Measurements from ENCODE around the gene KLF1. TPM values are rescaled to one million over a fixed set of nuclear protein-coding genes. Genes with fewer than 3 reads are reported as not detected.
"Not testable (repeated sequence)": the region's sequence is repeated elsewhere in the genome, so short reads cannot be mapped to it uniquely, and the experiment has no call there.

The KLF1 gene
- polyA plus RNA-seq, 3 donors: 0.27 to 0.59 (median 0.32) TPM

GRCh38 chr19:12899891-12900518 is 13.0 kb upstream of the KLF1 start:
- DNase-seq (ENCODE audit: extremely low read depth in 1 of 11, low read depth in 9 of 11, low spot score in 4 of 11): no peak

- no peak for DNase-seq (ENCODE audit: extremely low read depth in 1 of 11, low read depth in 9 of 11, low spot score in 4 of 11)
These were observed 9.5 kb upstream of the KLF1 start for GRCh38 chr19:12896460-12896859.

- no peak for DNase-seq (ENCODE audit: extremely low read depth in 1 of 11, low read depth in 9 of 11, low spot score in 4 of 11)
These were observed 6.6 kb upstream of the KLF1 start for GRCh38 chr19:12893582-12893981.

- no peak for DNase-seq (ENCODE audit: extremely low read depth in 1 of 11, low read depth in 9 of 11, low spot score in 4 of 11)
These were observed 4.6 kb upstream of the KLF1 start for GRCh38 chr19:12891553-12892021.

- DNase-seq (ENCODE audit: extremely low read depth in 1 of 11, low read depth in 9 of 11, low spot score in 4 of 11): peak; percentile 89 to 99 (median 96)
These were observed 4.0 kb upstream of the KLF1 start, which contains the start of gene GCDH for GRCh38 chr19:12890787-12891552. TSS of gene GCDH (plus strand) at chr19:12891160. CDS start at chr19:12891305, 145 bp downstream.

- DNase-seq (ENCODE audit: extremely low read depth in 1 of 11, low read depth in 9 of 11, low spot score in 4 of 11): not testable (repeated sequence)
These were observed 3.3 kb upstream of the KLF1 start for GRCh38 chr19:12890299-12890786.

GRCh38 chr19:12888006-12888603 is 1.1 kb upstream of the KLF1 start:
- DNase-seq (ENCODE audit: extremely low read depth in 1 of 11, low read depth in 9 of 11, low spot score in 4 of 11): no peak

GRCh38 chr19:12886651-12886968 is 391 bp downstream of the KLF1 start:
- DNase-seq (ENCODE audit: extremely low read depth in 1 of 11, low read depth in 9 of 11, low spot score in 4 of 11): no peak

GRCh38 chr19:12885749-12886650 is 1.0 kb downstream of the KLF1 start:
- DNase-seq (ENCODE audit: extremely low read depth in 1 of 11, low read depth in 9 of 11, low spot score in 4 of 11): no peak

GRCh38 chr19:12884926-12885748 is 1.9 kb downstream of the KLF1 start:
- peak in 3 of 11 donors; percentile 5 to 43 (median 32) for DNase-seq (ENCODE audit: extremely low read depth in 1 of 11, low read depth in 9 of 11, low spot score in 4 of 11)

GRCh38 chr19:12884627-12884925 is 2.4 kb downstream of the KLF1 start:
- no peak for DNase-seq (ENCODE audit: extremely low read depth in 1 of 11, low read depth in 9 of 11, low spot score in 4 of 11)

GRCh38 chr19:12884202-12884601 is 2.8 kb downstream of the KLF1 start:
- DNase-seq (ENCODE audit: extremely low read depth in 1 of 11, low read depth in 9 of 11, low spot score in 4 of 11): no peak

- DNase-seq (ENCODE audit: extremely low read depth in 1 of 11, low read depth in 9 of 11, low spot score in 4 of 11): no peak
These were observed 4.4 kb downstream of the KLF1 start for GRCh38 chr19:12882589-12882988.

- DNase-seq (ENCODE audit: extremely low read depth in 1 of 11, low read depth in 9 of 11, low spot score in 4 of 11): peak in 9 of 11 donors; percentile 59 to 81 (median 79)
These were observed 5.7 kb downstream of the KLF1 start, which contains the start of gene DNASE2 for GRCh38 chr19:12881172-12881808. TSS of gene DNASE2 (minus strand) at chr19:12881449. CDS start at chr19:12881375, 74 bp downstream.

GRCh38 chr19:12880551-12881171 is 6.3 kb downstream of the KLF1 start:
- DNase-seq (ENCODE audit: extremely low read depth in 1 of 11, low read depth in 9 of 11, low spot score in 4 of 11): no peak

GRCh38 chr19:12875086-12875485 is 11.9 kb downstream of the KLF1 start:
- DNase-seq (ENCODE audit: extremely low read depth in 1 of 11, low read depth in 9 of 11, low spot score in 4 of 11): no peak
